HG03095 (cell line): ENCODE data around the gene HK2.
"Not testable (repeated sequence)": the region's sequence is repeated elsewhere in the genome, so short reads cannot be mapped to it uniquely, and the experiment has no call there.

ENCODE experiments used
- ATAC-seq: cut with Tn5 transposase; IDR thresholded peaks from one replicate; pipeline ENCODE4 v1.9.1; 2021; ENCODE audit warnings: moderate library complexity; ENCODE audit not compliant: unreplicated experiment

The HK2 gene

GRCh38 chr2:74876081-74876886, 42.4 kb downstream of the HK2 start:
- ATAC-seq, result no peak

DNA sequence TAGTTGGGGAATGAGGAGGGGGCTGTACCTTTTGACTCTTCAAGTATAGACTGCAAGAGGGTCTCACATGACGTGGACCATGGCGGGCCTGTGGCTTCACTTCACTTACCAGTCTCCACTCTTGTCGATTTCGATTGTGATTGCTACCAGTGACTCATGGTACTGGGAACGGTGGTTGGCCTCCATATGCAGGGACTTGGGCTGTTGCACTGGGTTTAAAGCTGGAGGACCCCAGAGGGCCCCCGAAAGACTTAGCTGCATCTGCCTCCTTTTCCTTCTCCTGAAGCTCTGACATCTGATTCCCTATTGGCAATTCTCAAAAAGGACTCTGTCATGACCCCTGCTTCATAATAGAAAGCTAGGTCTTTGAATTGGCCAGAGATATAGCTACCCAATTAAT, 43.4 kb downstream of the HK2 start:
- no peak for ATAC-seq

DNA sequence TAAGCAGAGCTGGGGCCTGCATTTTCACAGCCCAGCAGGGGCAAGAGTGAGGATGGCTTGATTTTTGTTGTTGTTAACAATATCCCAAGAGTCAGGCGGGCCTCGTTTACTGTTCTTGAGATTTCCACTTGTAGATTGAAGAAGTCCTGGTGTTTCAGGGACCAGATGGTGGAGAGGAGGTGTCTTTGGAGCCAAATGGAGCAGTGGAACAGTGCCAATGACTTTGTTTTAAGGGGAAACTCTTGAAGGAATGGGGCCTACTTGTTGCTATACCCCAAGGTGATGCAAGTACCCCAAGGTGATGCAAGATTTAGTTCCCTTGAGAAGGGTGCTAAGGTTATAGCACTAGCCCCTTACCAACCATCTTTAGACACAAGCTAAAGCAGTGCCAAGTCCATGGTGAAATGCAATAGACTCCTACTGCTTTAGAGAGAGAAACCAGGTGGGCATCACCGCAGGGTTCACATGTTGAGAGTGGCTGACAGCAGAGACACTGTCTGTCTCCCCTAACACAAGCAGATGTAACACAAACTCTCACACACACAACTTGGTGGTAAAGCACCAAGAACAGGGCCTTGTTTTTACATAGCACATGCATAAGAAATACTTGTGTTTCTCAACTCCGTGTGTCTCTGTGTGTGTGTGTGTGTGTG, 44.0 kb downstream of the HK2 start:
- ATAC-seq, result no peak

GRCh38 chr2:74878551-74878950, 44.6 kb downstream of the HK2 start:
- ATAC-seq, result no peak

- no peak for ATAC-seq
Observed at GRCh38 chr2:74880054-74880728, 46.3 kb downstream of the HK2 start.

GRCh38 chr2:74881176-74881575, 47.2 kb downstream of the HK2 start:
- no peak for ATAC-seq

DNA sequence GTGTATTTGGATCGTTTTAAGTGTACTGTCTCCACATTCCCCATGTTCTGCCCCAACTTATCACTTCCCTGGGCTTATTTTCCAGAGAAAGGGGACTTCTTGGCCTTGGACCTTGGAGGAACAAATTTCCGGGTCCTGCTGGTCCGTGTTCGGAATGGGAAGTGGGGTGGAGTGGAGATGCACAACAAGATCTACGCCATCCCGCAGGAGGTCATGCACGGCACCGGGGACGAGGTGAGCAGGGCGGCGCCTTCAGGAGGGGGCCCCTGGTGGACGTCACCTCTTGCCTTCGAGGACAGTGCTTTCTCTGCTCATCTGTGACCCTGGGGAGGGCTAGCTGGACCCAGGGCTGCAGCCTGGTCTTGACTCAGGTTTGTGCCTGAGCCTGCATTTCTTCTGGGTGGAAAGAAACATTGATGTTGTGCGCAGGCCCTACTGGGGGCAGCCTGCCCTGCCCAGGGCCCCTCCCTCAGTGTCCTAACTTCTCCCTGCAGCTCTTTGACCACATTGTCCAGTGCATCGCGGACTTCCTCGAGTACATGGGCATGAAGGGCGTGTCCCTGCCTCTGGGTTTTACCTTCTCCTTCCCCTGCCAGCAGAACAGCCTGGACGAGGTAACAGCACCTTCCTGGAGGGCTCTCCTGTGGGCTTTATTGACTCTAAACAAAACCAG, 47.8 kb downstream of the HK2 start:
- no peak for ATAC-seq

GRCh38 chr2:74882299-74882687, 48.4 kb downstream of the HK2 start:
- no peak for ATAC-seq

- ATAC-seq, result no peak
Observed at GRCh38 chr2:74883011-74883410, 49.1 kb downstream of the HK2 start.

- ATAC-seq, result no peak
Observed at GRCh38 chr2:74884118-74884762, 50.3 kb downstream of the HK2 start.

DNA sequence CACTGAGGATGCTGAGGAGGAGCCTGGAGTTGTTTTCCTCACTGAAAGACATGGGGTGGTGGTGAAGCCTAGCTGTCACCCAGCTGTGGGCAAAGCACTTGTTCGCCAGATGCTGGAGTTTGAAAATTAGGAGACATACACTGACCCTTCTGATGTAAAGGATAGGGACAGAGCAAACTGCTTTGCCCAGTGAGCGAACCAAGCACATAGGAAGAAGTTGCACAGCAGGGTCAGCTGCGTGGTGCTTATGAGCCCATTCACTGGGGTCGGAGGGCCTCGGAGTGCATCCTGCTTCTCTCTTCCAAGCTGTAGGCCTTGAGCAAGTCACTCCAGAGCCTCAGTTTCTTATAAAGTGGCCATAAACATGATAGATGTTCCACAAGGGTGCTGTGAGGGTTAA, 50.9 kb downstream of the HK2 start:
- ATAC-seq, result no peak

DNA sequence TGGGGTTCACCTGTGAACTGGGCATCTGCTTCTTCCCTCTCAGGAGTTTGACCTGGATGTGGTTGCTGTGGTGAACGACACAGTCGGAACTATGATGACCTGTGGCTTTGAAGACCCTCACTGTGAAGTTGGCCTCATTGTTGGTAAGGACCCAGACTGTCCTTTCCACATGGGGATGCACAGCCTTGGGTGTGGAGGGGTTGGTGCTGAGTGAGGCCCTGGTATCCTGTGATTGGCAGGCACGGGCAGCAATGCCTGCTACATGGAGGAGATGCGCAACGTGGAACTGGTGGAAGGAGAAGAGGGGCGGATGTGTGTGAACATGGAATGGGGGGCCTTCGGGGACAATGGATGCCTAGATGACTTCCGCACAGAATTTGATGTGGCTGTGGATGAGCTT, 52.3 kb downstream of the HK2 start:
- ATAC-seq, result no peak

- ATAC-seq, result no peak
Observed at GRCh38 chr2:74886811-74887210, 52.9 kb downstream of the HK2 start.

DNA sequence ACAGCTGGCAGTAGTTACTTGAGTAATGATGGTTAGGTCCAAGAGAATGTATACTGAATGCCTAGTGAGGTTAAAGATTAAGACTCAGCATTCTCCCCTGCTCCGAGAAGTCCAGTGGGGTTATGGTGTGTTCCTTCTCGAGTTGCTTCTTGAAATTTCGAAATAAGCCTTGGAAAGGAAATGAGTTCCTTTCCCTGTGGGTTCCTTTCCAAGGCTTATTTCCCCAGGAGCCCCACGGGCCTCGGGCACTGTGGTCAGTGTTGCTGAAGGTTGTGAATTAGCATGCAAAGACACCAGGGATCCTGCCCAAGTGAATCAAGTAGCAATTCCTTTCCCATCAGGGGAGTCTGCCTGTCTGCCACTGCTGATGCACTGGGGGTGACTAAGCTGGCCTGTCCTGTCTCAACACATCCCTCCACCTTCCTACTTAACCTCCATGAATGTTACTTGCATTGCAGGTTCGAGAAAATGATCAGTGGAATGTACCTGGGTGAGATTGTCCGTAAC, 53.6 kb downstream of the HK2 start:
- no peak for ATAC-seq

GRCh38 chr2:74887960-74888700, 54.2 kb downstream of the HK2 start:
- no peak for ATAC-seq

DNA sequence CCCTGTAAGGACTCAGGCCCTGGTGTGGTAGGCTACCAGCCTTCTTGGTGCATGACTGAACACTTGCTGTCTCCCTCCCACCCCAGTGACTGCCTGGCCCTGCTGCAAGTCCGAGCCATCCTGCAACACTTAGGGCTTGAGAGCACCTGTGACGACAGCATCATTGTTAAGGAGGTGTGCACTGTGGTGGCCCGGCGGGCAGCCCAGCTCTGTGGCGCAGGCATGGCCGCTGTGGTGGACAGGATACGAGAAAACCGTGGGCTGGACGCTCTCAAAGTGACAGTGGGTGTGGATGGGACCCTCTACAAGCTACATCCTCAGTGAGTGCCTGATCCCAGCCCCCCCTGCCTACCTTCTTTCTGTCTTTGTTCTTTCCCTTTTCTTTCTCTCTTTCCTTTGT, 55.2 kb downstream of the HK2 start:
- ATAC-seq, result no peak

DNA sequence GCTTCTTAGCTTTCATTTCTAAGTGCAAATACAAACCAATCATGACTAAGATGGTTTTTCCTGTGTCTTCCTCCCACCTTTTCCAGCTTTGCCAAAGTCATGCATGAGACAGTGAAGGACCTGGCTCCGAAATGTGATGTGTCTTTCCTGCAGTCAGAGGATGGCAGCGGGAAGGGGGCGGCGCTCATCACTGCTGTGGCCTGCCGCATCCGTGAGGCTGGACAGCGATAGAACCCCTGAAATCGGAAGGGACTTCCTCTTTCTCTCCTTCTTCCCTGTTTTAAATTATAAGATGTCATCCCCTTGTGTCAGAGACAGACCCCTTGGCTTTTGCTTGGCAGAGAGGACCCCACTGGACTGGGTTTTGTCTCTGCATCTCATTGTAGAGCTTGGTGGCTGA, 56.8 kb downstream of the HK2 start:
- no peak for ATAC-seq

- no peak for ATAC-seq
Observed at GRCh38 chr2:74891136-74891764, 57.3 kb downstream of the HK2 start.

- ATAC-seq, result not testable (repeated sequence)
Observed at GRCh38 chr2:74891816-74892215, 57.9 kb downstream of the HK2 start.

GRCh38 chr2:74892609-74893008, 58.7 kb downstream of the HK2 start:
- no peak for ATAC-seq
